Adrenal gland (tissue), 5 donors: Measurements from ENCODE around the gene GTF2A1.
"Not testable (repeated sequence)": the region's sequence is repeated elsewhere in the genome, so short reads cannot be mapped to it uniquely, and the experiment has no call there.

Experiments
- CTCF ChIP-seq, 6 experiments: fragments of 450-650 bp in 4 of 6; fragments of 200-600 bp in 2 of 6; sonication (generic) in 1 of 6; IDR thresholded peaks; 1 replicate in 5 of 6; 2 replicates in 1 of 6; pipeline versions ENCODE4 v1.5.1 to v1.8.0; 2016 to 2021; ENCODE audit warnings: antibody characterized with exemption in 6 of 6, mild to moderate bottlenecking in 2 of 6, moderate library complexity in 1 of 6
- POLR2A ChIP-seq, 2 donors: fragments of 450-650 bp; IDR thresholded peaks; one replicate each; pipeline ENCODE4 v1.6.1; 2017; ENCODE audit warnings: antibody characterized with exemption in 2 of 2, mild to moderate bottlenecking in 2 of 2, moderate library complexity in 1 of 2
- donor health status: DM: no; HTN: no; CAD: no.

DNA sequence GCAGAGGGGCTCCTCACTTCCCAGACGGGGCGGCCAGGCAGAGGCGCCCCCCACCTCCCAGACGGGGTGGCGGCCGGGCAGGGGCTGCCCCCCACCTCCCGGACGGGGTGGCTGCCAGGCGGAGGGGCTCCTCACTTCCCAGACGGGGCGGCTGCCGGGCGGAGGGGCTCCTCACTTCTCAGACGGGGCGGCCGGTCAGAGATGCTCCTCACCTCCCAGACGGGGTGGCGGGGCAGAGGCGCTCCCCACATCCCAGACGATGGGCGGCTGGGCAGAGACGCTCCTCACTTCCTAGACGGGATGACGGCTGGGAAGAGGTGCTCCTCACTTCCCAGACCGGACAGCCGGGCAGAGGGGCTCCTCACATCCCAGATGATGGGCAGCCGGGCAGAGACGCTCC is 23.7 kb upstream of the GTF2A1 start:
- TF ChIP-seq CTCF, POLR2A (IDR thresholded peaks at IDR 0.05): not testable (repeated sequence)
